Measurements from ENCODE around the gene EML1. TPM values are rescaled to one million over a fixed set of nuclear protein-coding genes. Genes with fewer than 3 reads are reported as not detected.

The EML1 gene
- polyA plus RNA-seq, 1 donor from 2014 or later = 21.7 TPM

- no peaks in the 10 kb centered on the region for H3F3A ChIP-seq (ENCODE audit: insufficient read depth, low read length, poor library complexity, severe bottlenecking)
- H3K9me3 ChIP-seq (ENCODE audit: low read length) = no peaks in the 10 kb centered on the region
- H3K27ac ChIP-seq (ENCODE audit: low read length) = no peak overlapping the region
- no peak overlapping the region for H3K4me3 ChIP-seq (ENCODE audit: low read length)
- H3K27me3 ChIP-seq (ENCODE audit: insufficient read depth, low read depth, low read length) = no peaks in the 10 kb centered on the region
- no peaks in the 10 kb centered on the region for H3K79me2 ChIP-seq (replicated peaks; ENCODE audit: insufficient read depth, low read length)
- H3K9me2 ChIP-seq (ENCODE audit: insufficient read depth, low read length) = no peaks in the 10 kb centered on the region
- no peak for TF ChIP-seq POLR2AphosphoS5 (IDR thresholded peaks at IDR 0.05)
- no peak for TF ChIP-seq RAD21 (conservative IDR thresholded peaks at IDR 0.05)
- TF ChIP-seq SMC3 (conservative IDR thresholded peaks at IDR 0.05; ENCODE audit: poor library complexity) = no peak
- no peak for TF ChIP-seq EZH2 (IDR thresholded peaks at IDR 0.05; ENCODE audit: borderline replicate concordance, insufficient read depth, low read length, poor library complexity, severe bottlenecking)
- TF ChIP-seq REST (IDR thresholded peaks at IDR 0.05; ENCODE audit: borderline replicate concordance) = no peak
- TF ChIP-seq EP300 (conservative IDR thresholded peaks at IDR 0.05; ENCODE audit: poor library complexity, severe bottlenecking) = no peak
- no peak for TF ChIP-seq TAF1 (IDR thresholded peaks at IDR 0.05; ENCODE audit: low read depth)
- TF ChIP-seq MXI1 (conservative IDR thresholded peaks at IDR 0.05; ENCODE audit: poor library complexity, severe bottlenecking) = no peak
- TF ChIP-seq CTCF (IDR thresholded peaks at IDR 0.05; ENCODE audit: poor library complexity, severe bottlenecking) = no peak
- H3K4me2 ChIP-seq (ENCODE audit: low read length) = no peak overlapping the region
- H4K20me1 ChIP-seq (ENCODE audit: insufficient read depth) = no peaks in the 10 kb centered on the region
- no peak overlapping the region for H3K9ac ChIP-seq (ENCODE audit: low read length)
- H3K36me3 ChIP-seq (ENCODE audit: insufficient read depth, low read length) = no peaks in the 10 kb centered on the region
- no peak overlapping the region for H2AFZ ChIP-seq (ENCODE audit: low read depth, low read length)
Measured at GRCh38 chr14:99891266-99891665, 98.1 kb downstream of the EML1 start.

- no peaks in the 10 kb centered on the region for H3K9me3 ChIP-seq (ENCODE audit: low read length)
- H2AFZ ChIP-seq (ENCODE audit: low read depth, low read length) = no peak overlapping the region
- no peak for TF ChIP-seq REST (IDR thresholded peaks at IDR 0.05; ENCODE audit: borderline replicate concordance)
- no peak for TF ChIP-seq POLR2AphosphoS5 (IDR thresholded peaks at IDR 0.05)
- TF ChIP-seq EP300 (conservative IDR thresholded peaks at IDR 0.05; ENCODE audit: poor library complexity, severe bottlenecking) = no peak
- no peak for TF ChIP-seq MXI1 (conservative IDR thresholded peaks at IDR 0.05; ENCODE audit: poor library complexity, severe bottlenecking)
- no peak for TF ChIP-seq EZH2 (IDR thresholded peaks at IDR 0.05; ENCODE audit: borderline replicate concordance, insufficient read depth, low read length, poor library complexity, severe bottlenecking)
- no peak for TF ChIP-seq TAF1 (IDR thresholded peaks at IDR 0.05; ENCODE audit: low read depth)
- no peak for TF ChIP-seq CTCF (IDR thresholded peaks at IDR 0.05; ENCODE audit: poor library complexity, severe bottlenecking)
- no peak for TF ChIP-seq RAD21 (conservative IDR thresholded peaks at IDR 0.05)
- TF ChIP-seq SMC3 (conservative IDR thresholded peaks at IDR 0.05; ENCODE audit: poor library complexity) = no peak
- no peaks in the 10 kb centered on the region for H4K20me1 ChIP-seq (ENCODE audit: insufficient read depth)
- no peaks in the 10 kb centered on the region for H3F3A ChIP-seq (ENCODE audit: insufficient read depth, low read length, poor library complexity, severe bottlenecking)
- H3K4me2 ChIP-seq (ENCODE audit: low read length) = no peak overlapping the region
- H3K27ac ChIP-seq (ENCODE audit: low read length) = no peak overlapping the region
- H3K36me3 ChIP-seq (ENCODE audit: insufficient read depth, low read length) = no peaks in the 10 kb centered on the region
- no peak overlapping the region for H3K9ac ChIP-seq (ENCODE audit: low read length)
- no peaks in the 10 kb centered on the region for H3K9me2 ChIP-seq (ENCODE audit: insufficient read depth, low read length)
- no peak overlapping the region for H3K4me3 ChIP-seq (ENCODE audit: low read length)
- no peaks in the 10 kb centered on the region for H3K79me2 ChIP-seq (replicated peaks; ENCODE audit: insufficient read depth, low read length)
- no peaks in the 10 kb centered on the region for H3K27me3 ChIP-seq (ENCODE audit: insufficient read depth, low read depth, low read length)
Measured at GRCh38 chr14:99891900-99892299, 98.7 kb downstream of the EML1 start.

All from neural cell (in vitro differentiated cells).